SK-MEL-5 (cell line): Measurements from ENCODE around the gene FTO. TPM values are rescaled to one million over a fixed set of nuclear protein-coding genes. Genes with fewer than 3 reads are reported as not detected.

Experiments used
- DNase-seq: peaks from one replicate; pipeline ENCODE4 v3.0.0-alpha.2; 2016; ENCODE audit warnings: low read depth, low spot score
- in situ Hi-C: cut with HindIII; loops from 2 replicates; pipeline ENCODE4 v1.10.0; 2016; ENCODE audit warnings: low sequenced_read_pairs, high pct_unique_total_duplicates, low pct_unique_long_range_greater_than_20kb
- total RNA-seq: library from RNA; depleted of rRNA; stranded (reverse); fragments of >200 nt; shearing (Covaris generic); gene quantifications from 2 replicates; pipeline ENCODE4 v1.2.3, GENCODE V29; 2014

The FTO gene
- total RNA-seq, 1 experiment from 2014 or later: 58.2 TPM

DNA sequence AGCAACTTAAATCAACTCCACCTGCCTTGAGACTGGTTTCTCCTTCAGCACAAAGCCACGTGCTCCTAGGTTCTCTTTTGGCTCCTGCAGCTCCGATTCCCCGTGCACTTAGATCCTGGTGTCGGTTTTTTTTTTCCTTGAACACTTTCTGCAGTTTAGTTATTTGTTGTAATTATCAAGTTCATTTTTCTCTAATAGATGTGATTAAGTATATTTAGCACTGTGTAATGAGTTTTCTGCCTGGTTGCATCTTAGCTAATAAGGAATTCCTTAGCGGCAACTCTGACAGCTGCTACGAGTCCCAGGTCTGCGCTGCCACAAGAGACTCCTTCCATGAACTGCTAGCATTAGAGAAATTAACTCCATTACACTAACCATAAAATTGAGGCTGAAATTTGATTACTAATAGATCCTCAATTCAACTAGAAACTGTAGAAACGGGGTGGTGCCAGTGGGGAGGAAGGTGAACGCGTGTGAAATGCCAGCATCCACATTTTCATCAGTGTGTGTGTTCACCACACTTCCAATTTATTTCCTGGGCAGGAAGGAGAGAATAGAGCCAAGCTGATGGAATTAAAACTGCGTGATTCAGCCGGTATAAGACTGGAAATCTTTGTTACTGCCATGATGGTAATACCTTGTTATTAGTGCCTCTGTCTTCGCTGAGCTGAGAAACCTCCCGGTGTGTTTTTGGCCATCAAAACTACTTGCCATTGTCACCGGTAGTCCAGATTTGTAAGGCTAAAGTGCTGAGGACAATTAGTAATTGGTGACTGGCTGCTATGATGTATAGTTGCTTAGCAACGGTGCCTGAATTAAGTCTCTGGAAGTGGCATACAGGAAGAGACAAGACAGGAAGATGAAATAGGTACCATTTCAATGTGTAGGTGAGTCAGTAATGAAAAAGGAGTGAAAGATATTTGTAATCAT, 350.2 kb downstream of the FTO start:
- in situ Hi-C loops: no loop called here
- DNase-seq: no peak

- in situ Hi-C loops: no loop called here
- DNase-seq: no peak
Measured at GRCh38 chr16:54055191-54055590, 351.2 kb downstream of the FTO start.

- peak; percentile 33 for DNase-seq
- in situ Hi-C loops: no loop called here
Measured at GRCh38 chr16:54055864-54056263, 351.9 kb downstream of the FTO start.

DNA sequence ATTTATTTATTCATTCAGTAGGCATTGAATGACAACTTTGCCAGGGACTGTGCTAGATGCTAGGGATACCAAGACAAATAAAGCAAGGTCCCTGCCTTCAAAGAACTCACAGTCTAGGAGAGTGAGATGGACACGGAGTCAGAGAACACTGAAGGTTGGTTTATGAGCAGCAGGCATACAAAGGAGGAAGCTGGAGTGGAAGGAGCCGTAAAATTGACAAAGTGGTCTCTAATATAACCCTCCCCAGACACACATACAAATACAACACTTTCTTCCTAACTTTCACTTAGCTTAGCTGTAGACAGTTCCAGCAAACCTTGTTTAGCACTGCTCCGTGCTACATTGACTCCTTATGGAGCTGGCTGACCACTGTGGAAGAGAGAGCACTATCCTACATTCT, 353.0 kb downstream of the FTO start:
- in situ Hi-C loops: no loop called here

GRCh38 chr16:54059319-54059718, 355.4 kb downstream of the FTO start:
- DNase-seq: no peak
- in situ Hi-C loops: no loop called here

More for the DNA sequence above, 353.0 kb downstream of the FTO start:
- DNase-seq: no peak

DNA sequence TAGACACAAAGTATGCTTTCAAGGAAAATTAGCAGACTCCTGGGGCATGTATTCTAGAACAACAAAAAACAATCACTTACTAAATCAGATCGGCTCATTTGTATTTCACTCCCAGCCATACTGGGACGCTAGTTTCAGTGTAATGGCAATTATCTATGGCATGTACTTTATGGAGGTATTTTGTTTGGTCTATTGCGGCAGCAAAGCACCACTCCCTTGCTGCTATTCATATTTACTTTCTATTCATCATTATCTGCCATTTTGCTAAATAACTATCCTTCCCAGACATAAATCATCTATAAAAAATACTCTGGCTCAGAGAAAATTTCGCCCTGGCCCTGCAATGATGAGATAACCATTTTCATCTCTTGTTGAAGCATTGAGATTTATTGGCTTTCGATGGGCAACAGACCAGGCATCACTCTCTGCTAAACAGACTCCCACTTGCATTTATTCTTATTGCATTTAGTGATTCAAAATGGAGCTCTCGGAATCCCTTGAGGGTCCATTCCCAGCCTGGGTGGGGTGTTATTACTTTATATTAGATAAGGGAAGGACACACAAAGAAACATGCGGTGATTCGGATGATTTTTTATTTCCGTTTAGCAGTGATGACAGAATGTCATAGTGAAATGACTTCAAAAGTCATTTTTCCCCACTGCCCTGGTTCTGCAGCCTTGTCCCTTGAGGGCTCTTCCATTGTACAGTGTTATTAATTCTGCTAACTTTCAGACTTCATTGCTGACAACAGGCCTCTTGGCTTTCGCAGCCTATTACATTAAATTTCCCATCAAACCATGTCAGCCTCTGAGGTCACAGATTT, 356.9 kb downstream of the FTO start:
- in situ Hi-C loops: no loop called here
- DNase-seq: no peak

- in situ Hi-C loops: no loop called here
- DNase-seq: no peak
Measured at GRCh38 chr16:54061454-54061853, 357.5 kb downstream of the FTO start.

DNA sequence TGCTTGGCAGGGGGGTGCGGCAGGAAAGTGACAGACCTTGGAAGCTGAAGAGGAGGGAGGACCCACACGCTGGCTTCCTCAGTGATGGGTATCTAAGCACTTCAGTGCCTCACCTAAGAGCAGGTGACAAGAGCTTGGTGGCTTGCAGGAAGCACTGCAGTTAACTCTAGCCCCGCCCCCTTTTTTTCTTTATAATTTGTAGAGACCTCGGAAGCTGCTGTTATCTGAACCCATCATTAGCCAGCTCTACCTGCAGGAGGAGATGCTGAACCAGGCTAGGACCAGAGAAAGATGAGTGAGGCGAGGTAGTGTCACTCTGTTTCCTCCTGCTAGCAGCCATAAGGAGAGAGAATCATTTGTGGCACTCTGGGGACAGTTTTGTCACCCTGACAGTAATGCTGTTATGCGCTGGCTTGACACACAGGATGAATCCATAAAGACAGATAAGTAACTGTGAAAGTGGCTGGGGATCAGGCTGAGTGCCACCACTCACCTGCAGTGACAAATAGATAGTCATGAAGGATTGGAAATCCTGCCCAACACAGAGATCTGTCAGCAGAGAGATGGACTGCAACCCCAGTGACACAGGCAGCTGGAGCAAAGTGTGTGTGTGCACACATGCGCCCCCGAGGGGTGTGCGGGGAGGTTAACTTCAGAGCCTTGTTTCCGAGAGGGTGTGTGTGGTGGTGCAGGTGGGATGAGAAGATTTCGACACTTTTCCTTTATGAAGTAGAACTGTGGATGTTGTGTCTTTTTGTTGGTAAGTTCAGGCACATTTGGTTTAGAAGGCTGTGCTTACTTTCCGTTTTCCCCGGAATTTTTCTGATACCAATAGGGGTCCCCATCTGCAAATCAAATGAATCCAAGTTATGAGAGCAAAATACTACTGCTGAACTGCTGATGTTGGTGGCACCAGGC, 358.7 kb downstream of the FTO start:
- in situ Hi-C loops: no loop called here
- DNase-seq: peak; percentile 27

DNA sequence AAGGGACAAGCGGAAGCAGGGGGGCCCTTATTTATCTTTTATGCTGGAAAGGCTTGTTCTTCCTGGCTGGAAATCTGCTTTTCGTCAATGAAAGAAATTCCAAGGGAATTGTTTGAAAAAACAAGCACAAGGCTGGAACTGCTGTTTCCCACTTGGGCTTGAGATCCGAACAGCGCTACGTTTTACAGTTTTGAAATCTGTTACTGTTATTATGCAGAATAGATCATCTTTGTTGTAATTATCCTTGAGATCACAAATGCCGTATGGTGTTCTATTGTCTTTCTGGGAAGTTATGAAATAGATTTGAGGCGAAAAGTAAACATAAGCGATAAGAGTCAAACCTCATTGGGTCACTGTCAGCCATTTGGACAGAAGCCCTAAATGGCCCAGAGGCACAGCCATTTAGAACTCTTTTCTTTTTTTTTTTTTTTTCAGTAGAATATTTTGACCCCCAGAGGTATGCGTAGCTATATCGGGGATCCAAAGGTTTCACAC, 359.4 kb downstream of the FTO start:
- no peak for DNase-seq
- in situ Hi-C loops: no loop called here

DNA sequence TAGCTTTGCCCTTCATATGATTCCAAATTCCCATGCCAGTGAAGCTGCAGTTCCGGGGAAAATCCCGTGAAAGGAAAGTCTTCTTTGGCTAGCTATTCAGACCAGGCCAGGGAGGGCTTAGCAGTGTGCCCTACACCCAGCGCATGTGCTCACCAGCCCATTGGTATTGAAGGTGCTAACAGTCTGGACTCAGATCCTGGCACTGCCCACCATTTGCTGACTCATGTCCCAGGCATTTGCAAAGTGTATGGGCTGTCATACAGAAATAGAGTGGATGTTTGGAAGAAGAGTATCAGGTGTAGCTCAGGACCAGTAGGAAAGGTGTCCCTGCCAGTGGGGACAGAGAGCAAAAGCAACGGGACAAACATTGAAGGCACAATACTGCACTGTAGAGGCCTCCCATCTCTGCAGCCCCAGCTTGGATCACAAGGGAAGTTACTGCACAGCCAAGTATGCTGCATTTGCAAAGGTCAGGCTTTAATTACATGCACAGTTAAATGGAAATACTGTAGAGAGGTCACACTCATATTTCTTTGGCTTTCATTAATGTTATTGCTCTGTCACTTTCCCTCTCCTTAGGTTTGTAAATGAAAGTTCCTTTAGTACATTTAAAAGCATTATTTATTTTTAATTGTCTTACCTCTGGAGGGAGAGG, 362.6 kb downstream of the FTO start:
- in situ Hi-C loops: no loop called here

GRCh38 chr16:54067322-54068065, 363.5 kb downstream of the FTO start:
- in situ Hi-C loops: no loop called here
- no peak for DNase-seq

More for the DNA sequence above, 362.6 kb downstream of the FTO start:
- DNase-seq: peak; percentile 49

DNA sequence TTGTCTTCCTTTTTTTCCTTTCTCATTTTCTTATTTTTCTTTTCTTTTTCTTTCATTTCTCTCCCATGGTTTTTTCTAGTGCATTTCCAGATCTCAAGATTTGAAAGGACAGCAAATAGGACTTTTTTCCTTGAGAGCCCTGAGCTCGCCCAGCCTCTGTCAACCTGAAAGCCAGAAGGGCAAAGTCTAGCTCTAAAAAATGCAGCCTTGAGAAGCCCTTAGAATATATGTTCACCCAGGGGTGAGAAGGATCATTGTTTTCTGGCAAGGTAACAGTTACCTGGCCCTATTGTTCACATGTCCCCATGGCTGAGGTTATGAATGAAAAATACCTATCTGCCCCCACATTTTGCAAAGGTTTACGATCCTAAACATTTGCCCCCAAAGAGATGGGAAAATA, 364.3 kb downstream of the FTO start:
- DNase-seq: no peak
- in situ Hi-C loops: no loop called here

GRCh38 chr16:54069601-54070239, 365.8 kb downstream of the FTO start:
- in situ Hi-C loops: no loop called here

GRCh38 chr16:54070789-54071343, 366.9 kb downstream of the FTO start:
- no peak for DNase-seq
- in situ Hi-C loops: no loop called here

More at GRCh38 chr16:54069601-54070239, 365.8 kb downstream of the FTO start:
- no peak for DNase-seq

DNA sequence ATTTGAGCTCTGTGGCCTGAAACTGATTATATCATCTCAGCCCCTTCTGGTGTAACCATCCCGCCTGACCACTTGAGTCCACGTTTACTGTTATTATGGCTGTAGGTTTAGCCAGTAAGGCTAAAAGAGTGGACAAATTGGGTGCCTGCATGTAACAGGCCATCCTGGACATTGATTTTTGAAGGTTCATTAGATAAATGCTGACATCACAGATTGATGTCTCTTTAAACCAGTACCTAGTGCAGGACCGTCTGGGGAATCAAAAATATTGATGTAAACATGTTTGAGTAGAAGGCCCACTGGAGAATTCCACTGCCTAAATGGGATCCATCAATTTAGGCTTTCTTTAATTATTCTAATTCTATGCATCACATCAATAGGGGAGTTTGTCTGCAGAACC, 367.6 kb downstream of the FTO start:
- DNase-seq: no peak
- in situ Hi-C loops: no loop called here

DNA sequence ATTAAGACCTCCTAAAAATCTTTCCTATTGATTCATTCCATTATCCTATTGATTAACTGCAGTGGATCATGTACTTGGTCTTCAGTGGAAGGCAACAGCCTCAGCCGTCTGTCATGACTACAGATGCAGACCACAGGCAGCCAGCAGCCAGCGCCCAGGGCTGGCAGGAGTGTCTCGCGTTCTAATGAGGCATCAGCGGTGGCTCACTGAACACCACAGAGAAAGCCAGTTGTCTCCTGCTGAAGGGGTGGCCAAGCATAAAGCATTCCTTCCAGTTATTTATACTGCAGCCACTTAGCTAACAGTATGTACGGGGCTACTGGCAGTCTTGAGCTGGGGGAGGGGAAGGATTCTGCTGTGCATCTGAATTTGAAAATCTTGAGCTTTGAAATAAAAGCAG, 368.3 kb downstream of the FTO start:
- in situ Hi-C loops: no loop called here
- DNase-seq: no peak
